Brain microvascular endothelial cell (primary cell): ENCODE data around the gene PRKCH.

ENCODE experiments used
- DNase-seq: peaks from one replicate; pipeline ENCODE4 v3.0.0-alpha.2; 2020
- H3K27ac ChIP-seq: fragments of 250-450 bp; sonication (Bioruptor Pico); 2 replicates; pipeline ENCODE4 v1.5.1; 2020; ENCODE audit warnings: mild to moderate bottlenecking, moderate library complexity
- H3K27me3 ChIP-seq: fragments of 250-450 bp; sonication (Bioruptor Pico); replicated peaks from 2 replicates; pipeline ENCODE4 v1.5.1; 2020; ENCODE audit warnings: mild to moderate bottlenecking
- H3K36me3 ChIP-seq: fragments of 250-450 bp; sonication (Bioruptor Pico); replicated peaks from 2 replicates; pipeline ENCODE4 v1.5.1; 2020; ENCODE audit warnings: mild to moderate bottlenecking
- H3K4me3 ChIP-seq: 2 replicates; pipeline ENCODE4 v1.5.1; 2011; ENCODE audit warnings: low read depth, mild to moderate bottlenecking, control low read depth, low read length, moderate library complexity
- in situ Hi-C: cut with HindIII; loops from 2 replicates; pipeline ENCODE4 v1.10.0; 2017; ENCODE audit warnings: low sequenced_read_pairs, low pct_ligation_motif_present
- TF ChIP-seq, protein P1 (sequence below): IDR thresholded peaks from 2 replicates; pipeline ENCODE4 v1.5.1; 2011; ENCODE audit warnings: low read depth, mild to moderate bottlenecking, moderate library complexity, low read length, control low read depth, inconsistent platforms; ENCODE audit errors: missing control alignments

Gene PRKCH

DNA sequence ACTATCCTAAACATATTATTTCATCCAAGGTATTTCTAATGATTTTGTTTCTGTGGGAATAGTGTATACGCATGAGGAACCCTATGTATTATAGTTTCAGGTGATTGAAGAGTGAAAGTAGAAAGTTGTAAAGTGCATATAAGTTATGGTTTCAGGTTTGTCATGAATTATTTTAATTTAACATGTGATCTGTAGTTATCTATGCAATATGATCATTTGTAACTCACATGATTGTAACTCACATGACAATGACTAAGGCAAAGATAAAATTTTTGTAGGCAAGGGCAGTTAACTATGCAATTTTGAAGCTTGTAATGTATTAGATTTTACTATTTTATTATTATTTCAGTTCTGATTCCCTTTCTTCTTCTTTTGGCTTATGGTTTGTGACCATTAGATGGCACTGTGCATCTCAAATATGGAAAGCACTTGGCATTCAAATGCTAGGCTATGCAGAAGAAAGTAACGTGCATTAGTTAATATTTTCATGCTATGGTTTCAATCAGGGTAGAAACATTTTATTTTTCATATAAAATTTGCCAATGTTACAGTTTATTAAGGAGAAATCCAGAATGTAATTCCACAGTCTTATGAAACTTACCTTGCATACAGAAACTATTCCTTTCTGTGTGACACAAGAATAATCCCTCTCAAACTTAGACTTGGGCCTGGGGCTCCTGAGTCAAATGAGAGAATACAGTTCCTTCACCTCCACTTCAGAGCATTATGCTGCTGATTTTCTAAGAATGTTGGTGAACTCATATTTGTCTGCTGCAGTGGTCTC is 24.5 kb upstream of the PRKCH start:
- in situ Hi-C loops = no loop called here
- Histone ChIP-seq H3K36me3 (no peaks in the 10 kb centered on the region), H3K27me3 (no peaks in the 10 kb centered on the region), H3K27ac (no peak overlapping the region), H3K4me3 (no peak overlapping the region)
- DNase-seq = peak; percentile 27
- TF ChIP-seq, protein P1, sequence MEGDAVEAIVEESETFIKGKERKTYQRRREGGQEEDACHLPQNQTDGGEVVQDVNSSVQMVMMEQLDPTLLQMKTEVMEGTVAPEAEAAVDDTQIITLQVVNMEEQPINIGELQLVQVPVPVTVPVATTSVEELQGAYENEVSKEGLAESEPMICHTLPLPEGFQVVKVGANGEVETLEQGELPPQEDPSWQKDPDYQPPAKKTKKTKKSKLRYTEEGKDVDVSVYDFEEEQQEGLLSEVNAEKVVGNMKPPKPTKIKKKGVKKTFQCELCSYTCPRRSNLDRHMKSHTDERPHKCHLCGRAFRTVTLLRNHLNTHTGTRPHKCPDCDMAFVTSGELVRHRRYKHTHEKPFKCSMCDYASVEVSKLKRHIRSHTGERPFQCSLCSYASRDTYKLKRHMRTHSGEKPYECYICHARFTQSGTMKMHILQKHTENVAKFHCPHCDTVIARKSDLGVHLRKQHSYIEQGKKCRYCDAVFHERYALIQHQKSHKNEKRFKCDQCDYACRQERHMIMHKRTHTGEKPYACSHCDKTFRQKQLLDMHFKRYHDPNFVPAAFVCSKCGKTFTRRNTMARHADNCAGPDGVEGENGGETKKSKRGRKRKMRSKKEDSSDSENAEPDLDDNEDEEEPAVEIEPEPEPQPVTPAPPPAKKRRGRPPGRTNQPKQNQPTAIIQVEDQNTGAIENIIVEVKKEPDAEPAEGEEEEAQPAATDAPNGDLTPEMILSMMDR = peak; percentile 59

DNA sequence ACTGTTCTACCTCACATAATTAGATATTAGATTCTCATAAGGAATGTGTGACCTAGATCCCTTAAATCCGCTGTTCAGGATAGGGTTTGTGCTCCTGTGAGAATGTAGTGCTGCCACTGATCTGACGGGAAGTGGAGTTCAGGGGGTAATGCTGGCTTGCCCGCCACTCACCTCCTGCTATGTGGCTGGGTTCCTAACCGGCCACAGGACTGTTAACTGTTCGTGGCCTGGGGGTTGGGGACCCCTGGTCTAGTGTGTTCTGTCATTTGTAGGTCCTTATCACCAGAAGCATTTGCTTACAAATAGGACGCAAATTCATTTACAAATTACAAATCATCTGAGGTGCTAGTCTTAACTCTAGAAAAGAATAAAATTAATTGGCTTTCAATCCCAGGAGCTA is 23.8 kb upstream of the PRKCH start:
- DNase-seq = no peak
- Histone ChIP-seq H3K36me3 (no peaks in the 10 kb centered on the region), H3K27me3 (no peaks in the 10 kb centered on the region), H3K27ac (no peak overlapping the region), H3K4me3 (no peak overlapping the region)
- in situ Hi-C loops = no loop called here
- TF ChIP-seq, protein P1 = no peak

DNA sequence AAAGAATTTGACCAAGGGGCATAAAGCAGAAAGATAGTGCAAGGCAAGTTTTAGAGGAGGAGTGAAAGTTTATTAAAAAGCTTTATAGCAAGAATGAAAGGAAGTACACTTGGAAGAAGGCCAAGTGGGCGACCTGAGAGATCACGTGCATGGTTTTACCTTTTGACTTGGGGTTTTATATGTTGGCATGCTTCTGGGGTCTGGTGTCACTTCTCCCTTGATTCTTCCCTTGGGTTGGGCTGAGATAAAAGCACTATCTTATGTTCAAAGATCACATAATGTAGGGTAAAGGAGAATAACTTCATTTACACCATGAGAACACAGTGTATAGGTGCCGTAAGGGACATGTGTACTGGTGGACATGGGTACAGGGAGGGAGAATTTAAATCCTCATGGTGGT is 22.6 kb upstream of the PRKCH start:
- H3K27me3 ChIP-seq = no peaks in the 10 kb centered on the region
- in situ Hi-C loops = no loop called here
- TF ChIP-seq, protein P1 = no peak
- H3K4me3 ChIP-seq = no peak overlapping the region
- no peak for DNase-seq
- no peaks in the 10 kb centered on the region for H3K36me3 ChIP-seq
- no peak overlapping the region for H3K27ac ChIP-seq

DNA sequence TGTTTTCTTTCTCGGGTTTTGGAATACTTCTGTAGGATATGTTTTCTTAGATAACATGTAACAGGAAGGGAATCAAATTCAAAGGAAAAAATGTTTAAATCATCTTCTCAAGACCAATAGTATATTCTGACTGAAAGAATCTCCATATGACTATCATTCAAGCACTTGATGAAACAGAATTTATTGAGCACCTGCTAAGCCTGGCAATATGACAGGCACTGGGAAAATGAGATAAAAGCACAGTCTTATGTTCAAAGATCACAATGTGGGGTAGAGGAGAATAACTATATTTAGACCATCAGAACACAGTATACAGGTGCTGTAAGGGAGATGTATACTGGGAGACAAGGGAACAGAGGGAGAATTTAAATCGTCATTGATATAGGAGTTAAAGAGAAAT is 21.2 kb upstream of the PRKCH start:
- TF ChIP-seq, protein P1 = no peak
- Histone ChIP-seq H3K27me3 (no peaks in the 10 kb centered on the region), H3K36me3 (no peaks in the 10 kb centered on the region), H3K27ac (no peak overlapping the region), H3K4me3 (no peak overlapping the region)
- DNase-seq = no peak
- in situ Hi-C loops = no loop called here

DNA sequence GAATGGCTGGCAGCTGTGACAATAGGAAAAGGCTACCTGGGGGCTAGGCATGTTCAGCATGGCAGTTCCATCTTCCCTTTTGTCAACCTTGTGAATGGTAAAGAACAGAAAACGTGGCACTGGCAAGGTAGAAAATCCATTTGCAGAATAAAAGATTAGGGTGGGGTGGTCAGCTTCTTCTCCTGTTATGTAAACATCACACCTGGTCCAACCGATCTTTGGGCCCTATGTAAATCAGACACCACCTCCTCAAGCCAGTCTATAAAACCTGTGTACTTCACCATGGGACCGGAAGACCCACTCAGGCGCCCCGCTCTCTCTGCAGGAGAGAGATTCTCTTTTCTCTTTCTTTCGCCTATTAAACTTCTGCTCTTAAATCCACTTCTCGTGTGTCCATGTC is 20.6 kb upstream of the PRKCH start:
- no peak for DNase-seq
- in situ Hi-C loops = no loop called here
- Histone ChIP-seq H3K4me3 (no peak overlapping the region), H3K27ac (no peak overlapping the region), H3K27me3 (no peaks in the 10 kb centered on the region), H3K36me3 (no peaks in the 10 kb centered on the region)
- TF ChIP-seq, protein P1 = no peak

DNA sequence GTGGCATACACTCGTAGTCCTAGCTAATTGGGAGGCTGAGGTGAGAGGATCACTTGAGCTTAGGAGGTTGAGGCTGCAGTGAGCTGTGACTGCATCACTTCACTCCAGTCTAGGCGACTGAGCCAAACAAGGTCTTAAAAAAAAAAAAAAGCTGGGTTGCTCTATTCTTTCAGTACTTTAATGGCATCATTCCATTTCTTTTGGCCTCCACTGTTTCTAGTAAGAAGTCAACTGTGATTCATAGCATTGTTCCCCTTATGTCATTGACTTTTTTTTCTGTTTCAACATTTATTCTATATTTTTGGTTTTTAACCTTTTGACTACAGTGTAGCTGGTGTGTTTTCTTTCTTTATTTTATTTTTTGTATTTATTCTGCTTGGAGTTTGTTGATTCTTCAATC is 16.7 kb upstream of the PRKCH start:
- Histone ChIP-seq H3K36me3 (no peaks in the 10 kb centered on the region), H3K4me3 (no peak overlapping the region), H3K27ac (no peak overlapping the region), H3K27me3 (no peaks in the 10 kb centered on the region)
- DNase-seq = no peak
- TF ChIP-seq, protein P1 = no peak
- in situ Hi-C loops = no loop called here
